H1 (cell line): ENCODE results near the gene ZC4H2. TPM values are rescaled to one million over a fixed set of nuclear protein-coding genes. Genes with fewer than 3 reads are reported as not detected.

ENCODE experiments used
- CTCF ChIA-PET: fragments of 300-600 bp; sonication (Branson Sonifier 250); formaldehyde crosslinking; loops from one replicate; lab custom pipeline; 2021; ENCODE audit not compliant: partially characterized antibody; lab: Charles Lee
- POLR2A ChIA-PET: fragments of 300-600 bp; sonication (Branson Sonifier 250); formaldehyde crosslinking; loops from one replicate; lab custom pipeline; 2021; ENCODE audit warnings: inconsistent platforms; ENCODE audit not compliant: partially characterized antibody; lab: Charles Lee
- DNase-seq, 2 experiments: peaks; one replicate each; pipeline versions ENCODE4 v3.0.0 to v3.0.0-alpha.2; 2010 to 2022; ENCODE audit warnings: low spot score in 2 of 2, low read depth in 1 of 2, mixed read lengths in 1 of 2
- FAIRE-seq: peaks from 2 replicates; lab custom pipeline; 2011; peaks lifted over from hg19 to GRCh38; lab: Jason Lieb, UNC
- H2AFZ ChIP-seq: 2 replicates; pipeline ENCODE4 v1.8.1; 2012; ENCODE audit warnings: low read length, inconsistent platforms
- H2AK5ac ChIP-seq: 2 replicates; pipeline ENCODE4 v1.6.1; 2013; ENCODE audit warnings: low read depth, low read length
- H2BK120ac ChIP-seq: replicated peaks from 2 replicates; pipeline ENCODE3; 2013; ENCODE audit warnings: low read depth, low read length, inconsistent platforms
- H2BK12ac ChIP-seq: 2 replicates; pipeline ENCODE4 v1.6.1; 2013; ENCODE audit warnings: low read depth, low read length
- H2BK15ac ChIP-seq: 2 replicates; pipeline ENCODE4 v1.6.1; 2013; ENCODE audit warnings: low read length
- H2BK20ac ChIP-seq: 2 replicates; pipeline ENCODE4 v1.6.1; 2013; ENCODE audit warnings: low read length
- H2BK5ac ChIP-seq: 2 replicates; pipeline ENCODE4 v1.6.1; 2013; ENCODE audit warnings: low read depth, low read length
- H3K14ac ChIP-seq: 2 replicates; pipeline ENCODE4 v1.6.1; 2013; ENCODE audit warnings: inconsistent platforms; ENCODE audit not compliant: insufficient read length
- H3K18ac ChIP-seq: 2 replicates; pipeline ENCODE4 v1.6.1; 2013; ENCODE audit warnings: low read length; ENCODE audit errors: extremely low read depth
- H3K23ac ChIP-seq: 2 replicates; pipeline ENCODE4 v1.6.1; 2013; ENCODE audit warnings: inconsistent platforms; ENCODE audit not compliant: insufficient read length
- H3K23me2 ChIP-seq: 2 replicates; pipeline ENCODE4 v1.6.1; 2013; ENCODE audit warnings: low read depth, low read length
- H3K27ac ChIP-seq: 2 replicates; pipeline ENCODE4 v1.6.1; 2011; ENCODE audit warnings: low read depth, low read length, inconsistent platforms
- H3K27me3 ChIP-seq, 4 experiments: replicated peaks in 1 of 4; 1 replicate in 1 of 4; 2 replicates in 3 of 4; pipeline versions ENCODE4 v1.6.1 to v1.8.1; 2011 to 2013; ENCODE audit warnings: low read length in 3 of 4, mild to moderate bottlenecking in 3 of 4, inconsistent platforms in 2 of 4, mixed read lengths in 2 of 4, moderate library complexity in 1 of 4; ENCODE audit not compliant: control insufficient read depth in 3 of 4, insufficient read depth in 3 of 4; ENCODE audit errors: extremely low read depth in 1 of 4
- H3K36me3 ChIP-seq, 4 experiments: 2 replicates each; pipeline versions ENCODE4 v1.6.1 to v1.8.1; 2011 to 2013; ENCODE audit warnings: mild to moderate bottlenecking in 4 of 4, low read length in 3 of 4, moderate library complexity in 2 of 4, control low read depth in 1 of 4, inconsistent platforms in 1 of 4; ENCODE audit not compliant: insufficient read depth in 4 of 4, control insufficient read depth in 2 of 4
- H3K4ac ChIP-seq: replicated peaks from 2 replicates; pipeline ENCODE3; 2013; ENCODE audit warnings: low read length, low read depth, mixed read lengths, inconsistent platforms; ENCODE audit not compliant: insufficient read length
- H3K4me1 ChIP-seq, 4 experiments: replicated peaks in 1 of 4; 1 replicate in 1 of 4; 2 replicates in 3 of 4; pipeline versions ENCODE4 v1.6.1 to v1.8.1; 2011 to 2013; ENCODE audit warnings: low read length in 3 of 4, inconsistent platforms in 2 of 4, mixed read lengths in 1 of 4; ENCODE audit not compliant: insufficient read depth in 4 of 4, control insufficient read depth in 3 of 4
- H3K4me2 ChIP-seq, 2 experiments: 2 replicates each; pipeline versions ENCODE4 v1.6.1 to v1.8.1; 2011 to 2013; ENCODE audit warnings: low read depth in 2 of 2, low read length in 2 of 2, control low read depth in 1 of 2, inconsistent platforms in 1 of 2, mild to moderate bottlenecking in 1 of 2; ENCODE audit not compliant: insufficient read depth in 1 of 2
- H3K4me3 ChIP-seq, 4 experiments: fragments of 200-600, 300-600 bp in 1 of 4; sonication (generic), shearing (Covaris generic), sonication (Bioruptor Twin) in 1 of 4; 2 replicates each; pipeline versions ENCODE4 v1.5.1 to v1.8.1; 2011 to 2016; ENCODE audit warnings: low read length in 4 of 4, low read depth in 3 of 4, control low read depth in 2 of 4, inconsistent platforms in 2 of 4, mild to moderate bottlenecking in 2 of 4, mixed read lengths in 1 of 4, moderate library complexity in 1 of 4; ENCODE audit not compliant: insufficient read depth in 2 of 4; ENCODE audit errors: extremely low read depth in 1 of 4
- H3K56ac ChIP-seq: replicated peaks from 2 replicates; pipeline ENCODE3; 2013; ENCODE audit warnings: low read depth, mild to moderate bottlenecking, mixed read lengths, low read length, inconsistent platforms; ENCODE audit not compliant: insufficient read length
- H3K79me1 ChIP-seq: 2 replicates; pipeline ENCODE4 v1.6.1; 2013; ENCODE audit warnings: low read depth, low read length, control low read depth
- H3K79me2 ChIP-seq, 2 experiments: 2 replicates each; pipeline versions ENCODE4 v1.6.1 to v1.8.1; 2012 to 2013; ENCODE audit warnings: low read length in 2 of 2, mild to moderate bottlenecking in 2 of 2, inconsistent platforms in 1 of 2; ENCODE audit not compliant: insufficient read depth in 2 of 2, control insufficient read depth in 1 of 2
- H3K9ac ChIP-seq, 4 experiments: replicated peaks in 1 of 4; 1 replicate in 1 of 4; 2 replicates in 3 of 4; pipeline versions ENCODE4 v1.6.1 to v1.8.1; 2011 to 2013; ENCODE audit warnings: low read depth in 3 of 4, low read length in 3 of 4, control low read depth in 2 of 4, mild to moderate bottlenecking in 2 of 4, moderate library complexity in 2 of 4, inconsistent platforms in 1 of 4; ENCODE audit errors: extremely low read depth in 1 of 4
- H3K9me3 ChIP-seq, 2 experiments: 2 replicates each; pipeline versions ENCODE4 v1.6.1 to v1.8.1; 2012 to 2013; ENCODE audit warnings: mild to moderate bottlenecking in 2 of 2, moderate library complexity in 2 of 2, control low read depth in 1 of 2, inconsistent platforms in 1 of 2, low read depth in 1 of 2, low read length in 1 of 2, mixed read lengths in 1 of 2; ENCODE audit not compliant: insufficient read depth in 2 of 2
- H4K20me1 ChIP-seq, 2 experiments: replicated peaks in 1 of 2; 2 replicates each; pipeline versions ENCODE3 to v1.8.1; 2011 to 2013; ENCODE audit warnings: inconsistent platforms in 2 of 2, low read length in 2 of 2, mild to moderate bottlenecking in 1 of 2; ENCODE audit not compliant: insufficient read depth in 2 of 2, control insufficient read depth in 1 of 2
- H4K5ac ChIP-seq: 2 replicates; pipeline ENCODE4 v1.6.1; 2013; ENCODE audit warnings: low read length, low read depth, mixed read lengths, inconsistent platforms; ENCODE audit not compliant: insufficient read length
- H4K8ac ChIP-seq: 2 replicates; pipeline ENCODE4 v1.8.0; 2013; ENCODE audit warnings: mild to moderate bottlenecking, moderate library complexity, low read length, inconsistent platforms; ENCODE audit not compliant: insufficient read depth; ENCODE audit errors: extremely low read depth
- H4K91ac ChIP-seq: replicated peaks from 2 replicates; pipeline ENCODE3; 2013; ENCODE audit warnings: low read length, mixed read lengths, inconsistent platforms; ENCODE audit not compliant: insufficient read length
- BCL11A ChIP-seq, 2 experiments: IDR thresholded peaks; one replicate each; pipeline ENCODE4 v1.6.1; 2011; ENCODE audit warnings: low read depth in 2 of 2, low read length in 2 of 2, mild to moderate bottlenecking in 2 of 2
- BRCA1 ChIP-seq: IDR thresholded peaks from 2 replicates; pipeline ENCODE4 v1.6.1; 2012; ENCODE audit warnings: low read depth, low read length, improper control_type of control experiment
- PHF8 ChIP-seq: fragments of 200-600 bp; sonication (generic); conservative IDR thresholded peaks from 2 replicates; pipeline ENCODE4 v1.7.1; 2012; ENCODE audit warnings: low read depth, mild to moderate bottlenecking, inconsistent platforms, low read length, moderate library complexity
- SIN3A ChIP-seq, 2 experiments: IDR thresholded peaks in 1 of 2; conservative IDR thresholded peaks in 1 of 2; 2 replicates each; pipeline ENCODE4 v1.6.1; 2011 to 2012; ENCODE audit warnings: low read length in 2 of 2, improper control_type of control experiment in 1 of 2, low read depth in 1 of 2, mild to moderate bottlenecking in 1 of 2
- SIRT6 ChIP-seq: IDR thresholded peaks from one replicate; pipeline ENCODE4 v1.7.1; 2012; ENCODE audit warnings: low read length, inconsistent platforms
- SP1 ChIP-seq: IDR thresholded peaks from 2 replicates; pipeline ENCODE4 v1.6.1; 2011; ENCODE audit warnings: low read depth, low read length
- SRF ChIP-seq: IDR thresholded peaks from 2 replicates; pipeline ENCODE4 v1.6.1; 2011; ENCODE audit warnings: mild to moderate bottlenecking, low read depth, low read length, moderate library complexity
- TAF1 ChIP-seq: IDR thresholded peaks from 2 replicates; pipeline ENCODE4 v1.6.1; 2011; ENCODE audit warnings: mild to moderate bottlenecking, low read depth, low read length
- TCF12 ChIP-seq: IDR thresholded peaks from 2 replicates; pipeline ENCODE4 v1.6.1; 2011; ENCODE audit warnings: low read depth, mild to moderate bottlenecking, low read length
- TEAD4 ChIP-seq: IDR thresholded peaks from 2 replicates; pipeline ENCODE4 v1.6.1; 2012; ENCODE audit warnings: low read depth, low read length, inconsistent platforms, mixed read lengths
- WGBS, 2 experiments: shearing (Covaris generic) in 1 of 2; methylation state at CpG; one replicate each; pipeline versions ENCODE4 v1.1.6 to v1.1.7; 2013 to 2015; ENCODE audit warnings: low lambda C conversion rate in 2 of 2, mixed read lengths in 2 of 2, inconsistent platforms in 1 of 2, low coverage in 1 of 2, missing lambda C conversion rate in 1 of 2; ENCODE audit not compliant: insufficient replicate concordance in 2 of 2, insufficient coverage in 1 of 2, insufficient read length in 1 of 2; ENCODE audit errors: extremely low coverage in 1 of 2, missing lambda C conversion rate in 1 of 2; 5-methylcytosine and 5-hydroxymethylcytosine counted together
- polyA plus RNA-seq, 7 experiments: library from polyadenylated mRNA; depleted of rRNA in 3 of 7; stranded (reverse) in 5 of 7; unstranded in 2 of 7; fragments of >200 nt in 5 of 7; fragments of 200-250 nt in 2 of 7; gene quantifications; 1 replicate in 5 of 7; 2 replicates in 1 of 7; 4 replicates in 1 of 7; pipeline versions ENCODE4 v1.2.1 to v1.2.3, GENCODE V29; 2011 to 2013; ENCODE audit warnings: missing spikeins in 2 of 7, mixed read lengths in 2 of 7
- total RNA-seq: library from RNA; stranded (reverse); fragmentation: NEBNext Ultra II Directional; extraction: Animal tissue kit (Norgen Biotek cat#: 25700); gene quantifications from 2 replicates; pipeline ENCODE4 v1.2.1, GENCODE V29; 2021
- TF ChIP-seq, protein P1 (sequence below): IDR thresholded peaks from 2 replicates; pipeline ENCODE4 v1.6.1; 2011; ENCODE audit warnings: low read depth, mild to moderate bottlenecking, low read length; ENCODE audit not compliant: insufficient read depth

ZC4H2 gene
- total and polyA plus RNA-seq, 2 of the 8 experiments (the other 6 are each of a cell fraction or from before 2014, with no cell fraction given), result 25.9 to 29.3 TPM

DNA sequence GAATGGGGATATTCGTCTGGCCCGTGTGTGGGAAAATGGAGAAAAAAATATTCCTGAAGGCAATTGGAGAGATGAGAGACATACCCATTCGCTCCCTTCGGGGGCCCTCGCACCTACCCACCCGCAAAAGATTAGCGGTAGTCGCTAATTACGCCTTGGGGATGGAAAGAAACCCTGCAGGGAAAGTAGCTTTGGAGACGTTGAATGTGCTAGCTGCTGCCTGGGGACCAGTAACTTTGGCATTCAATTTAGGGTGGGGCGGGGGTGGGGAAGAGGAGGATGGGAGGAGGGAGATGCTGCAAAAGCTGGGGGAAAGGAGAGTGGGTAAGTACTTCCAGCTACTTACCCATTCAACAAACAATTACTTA lies 407 bp upstream of the ZC4H2 start:
- Histone ChIP-seq H3K4me2 (peak overlapping the region; percentile 66 to 88), H3K4me1 (no peaks in the 10 kb centered on the region; a peak in 1 of 7 replicates), H2AFZ (peak overlapping the region; percentile 85; the same call in 1 of the 2 replicates), H3K9ac (no peak overlapping the region), H3K18ac (no peak overlapping the region; the same call in 1 of the 2 replicates), H4K91ac (no peak overlapping the region), H3K36me3 (peaks cover 0 to 10% (median 4%) of the 10 kb centered on the region in 4 experiments; a peak in 3 of 8 replicates), H3K4ac (no peak overlapping the region), H2AK5ac (no peak overlapping the region), H2BK15ac (no peak overlapping the region), H3K79me1 (no peaks in the 10 kb centered on the region), H2BK5ac (no peak overlapping the region), H4K8ac (peak overlapping the region; percentile 5; the same call in 1 of the 2 replicates), H2BK12ac (no peak overlapping the region), H3K23me2 (peaks cover 3% of the 10 kb centered on the region; the same call in 1 of the 2 replicates), H3K27me3 (no peaks in the 10 kb centered on the region), H3K9me3 (peaks cover 6 to 7% of the 10 kb centered on the region in 2 experiments; a peak in 2 of 4 replicates), H3K4me3 (peak overlapping the region; percentile 66 to 90 (median 76))
- POLR2A ChIA-PET, result interaction anchor here (0.9 to 2.0 kb wide), 4 partner anchors 10 to 219 kb away, joined by 3 to 10 read pairs (median 4); partner anchors contain the start of gene ZC3H12B
- CTCF ChIA-PET, result interaction anchor here (1.9 kb wide), 1 partner anchor 58 kb away, joined by 3 read pairs; the partner anchor contains the start of gene ZC3H12B
- TF ChIP-seq SIN3A (conservative IDR thresholded peaks at IDR 0.05 in 1 of 2, IDR thresholded peaks at IDR 0.05 in 1 of 2; ENCODE audit: low read depth in 1 of 2, low read length in 2 of 2) (no peak), SRF (no peak), BRCA1 (no peak), SP1 (no peak), SIRT6 (no peak), TCF12 (no peak), TAF1 (no peak), BCL11A (IDR thresholded peaks at IDR 0.05; ENCODE audit: low read depth in 2 of 2, low read length in 2 of 2) (no peak), PHF8 (no peak; the same call in 1 of the 2 replicates), TEAD4 (no peak)
- TF ChIP-seq, protein P1, sequence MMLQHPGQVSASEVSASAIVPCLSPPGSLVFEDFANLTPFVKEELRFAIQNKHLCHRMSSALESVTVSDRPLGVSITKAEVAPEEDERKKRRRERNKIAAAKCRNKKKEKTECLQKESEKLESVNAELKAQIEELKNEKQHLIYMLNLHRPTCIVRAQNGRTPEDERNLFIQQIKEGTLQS, result no peak
- TF ChIP-seq, all 59 proteins: peak for 0
- peak overlapping the region; percentile 23 for H4K5ac ChIP-seq
- H3K27ac ChIP-seq, result no peak overlapping the region
- H2BK120ac ChIP-seq, result no peak overlapping the region
- FAIRE-seq (no peak), DNase-seq (no peak)
- no peaks in the 10 kb centered on the region for H4K20me1 ChIP-seq
- H3K56ac ChIP-seq, result no peak overlapping the region
- H3K23ac ChIP-seq, result no peak overlapping the region
- no peak overlapping the region for H2BK20ac ChIP-seq
- H3K14ac ChIP-seq, result no peak overlapping the region
- H3K79me2 ChIP-seq, result peaks cover 0 to 40% of the 10 kb centered on the region in 2 experiments; a peak in 2 of 4 replicates
- WGBS, 2 experiments, result 7% methylated on average over 2 of the region's 11 CpGs; no CpG with 5 or more reads in 1 of the 2 experiments
